SIG-M5 (cell line): ENCODE data around the gene LMNA.
A peak's percentile ranks its signal among the peaks of the same experiment; 100 is the strongest.
"Not testable (repeated sequence)": the region's sequence is repeated elsewhere in the genome, so short reads cannot be mapped to it uniquely, and the experiment has no call there.

Source experiments
- DNase-seq: peaks from one replicate; lab custom pipeline; 2025; lab: John Stamatoyannopoulos, UW

LMNA gene

DNA sequence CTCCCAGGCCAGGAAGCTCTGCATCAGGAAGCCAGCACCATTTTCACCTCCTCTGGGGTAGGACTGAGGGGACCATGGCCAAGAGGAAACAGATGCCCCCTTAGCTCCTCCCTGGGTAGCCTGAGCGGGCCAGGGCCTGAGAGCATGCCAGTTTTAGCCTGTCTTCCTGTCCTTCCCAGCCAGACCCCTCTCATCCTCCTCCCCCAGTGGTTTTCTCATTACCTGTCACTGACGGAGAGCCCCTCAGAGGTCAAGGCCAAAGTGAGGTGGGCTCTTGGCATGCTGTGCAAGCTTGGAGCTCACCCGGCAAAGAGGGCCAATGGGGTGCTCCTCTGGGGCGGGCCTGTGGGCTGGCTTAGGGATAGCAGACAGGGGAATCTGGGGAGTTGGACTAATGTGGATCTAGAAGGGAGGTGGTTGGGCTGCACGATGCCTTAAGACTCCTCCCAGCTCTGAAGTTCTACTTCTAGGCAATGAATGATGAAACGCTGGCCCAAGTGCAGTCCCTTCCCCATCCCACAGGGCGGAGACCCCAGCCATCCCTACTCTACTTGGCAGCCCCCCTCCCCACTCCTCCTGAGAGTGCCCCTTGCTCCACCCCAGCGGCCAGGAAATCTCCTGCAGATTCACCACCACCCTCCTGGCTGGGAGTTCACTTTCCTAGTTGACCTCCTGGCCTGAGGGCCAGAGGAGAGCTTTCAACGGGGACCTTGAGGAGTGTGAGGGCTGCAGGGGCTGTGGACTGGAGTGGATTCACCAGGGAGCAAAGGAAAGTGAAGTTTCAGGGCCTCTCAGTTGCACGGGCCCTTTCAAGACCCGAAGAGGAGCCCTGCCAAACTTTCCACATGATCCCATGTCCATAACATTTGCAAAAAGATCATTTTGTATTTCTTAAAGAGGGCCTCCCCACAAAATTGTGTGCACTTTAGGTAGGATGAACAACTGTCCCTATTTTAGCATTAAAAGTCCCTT is 9.4 kb upstream of the LMNA start:
- no peak for DNase-seq

DNA sequence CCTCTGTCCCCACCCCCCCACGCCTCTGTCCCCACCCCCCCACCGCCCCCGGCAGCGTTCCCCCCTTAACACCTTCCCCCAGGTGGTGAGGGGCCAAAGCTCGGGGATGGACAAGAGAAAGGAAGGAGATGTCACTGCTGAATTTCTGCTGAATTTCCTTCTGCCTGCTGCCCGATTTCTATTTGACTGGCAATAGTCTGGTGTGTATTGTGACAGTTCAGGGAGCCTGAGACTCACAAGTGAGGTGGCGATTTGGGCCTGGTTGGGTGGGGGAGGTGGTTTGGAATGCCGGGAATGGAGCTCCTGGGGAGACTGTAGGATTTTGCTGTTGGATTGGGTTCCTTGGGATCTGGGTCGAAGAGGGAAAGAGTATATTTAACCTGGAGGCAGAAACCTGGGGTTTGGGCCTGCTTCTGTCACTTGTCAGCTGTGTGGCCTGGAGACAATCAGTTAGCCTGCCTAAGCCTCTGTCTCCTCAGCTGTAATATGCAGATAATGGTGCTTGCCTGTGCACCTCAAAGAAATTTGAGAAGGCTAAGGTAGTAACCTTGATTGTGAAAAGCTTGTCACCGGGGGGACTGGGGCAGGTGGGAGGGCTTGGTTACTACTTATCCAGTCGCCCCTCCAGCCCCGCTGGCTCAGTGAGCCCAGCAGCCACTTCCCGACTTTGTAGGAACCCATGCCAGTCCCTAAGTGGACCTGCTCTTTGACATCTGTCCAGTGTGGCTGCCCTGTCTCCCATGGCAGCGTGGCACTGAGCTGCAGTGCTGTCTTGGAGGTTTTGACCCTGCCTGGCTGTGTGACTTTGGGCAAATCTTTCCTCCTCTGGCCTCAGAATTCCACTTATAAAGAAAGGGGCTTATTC is 7.7 kb upstream of the LMNA start:
- no peak for DNase-seq

DNA sequence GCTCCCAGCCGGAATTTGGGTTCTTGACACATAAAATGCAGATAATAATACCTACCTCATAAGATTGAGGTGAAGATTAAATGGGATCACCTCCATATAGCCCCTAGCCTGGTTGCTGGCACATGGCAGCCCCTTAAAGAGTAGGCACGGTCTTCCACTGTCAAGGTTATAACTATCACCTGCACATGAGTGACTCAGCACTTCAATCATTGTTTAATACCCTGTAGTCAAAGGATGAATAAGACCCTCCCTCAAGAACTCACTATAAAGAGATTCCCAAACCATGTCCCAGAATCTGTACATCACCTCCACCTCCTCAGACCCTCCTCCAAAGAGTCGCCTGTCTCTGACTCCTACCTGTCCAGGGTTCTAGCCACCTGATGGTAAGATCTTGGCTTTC is 6.5 kb upstream of the LMNA start:
- DNase-seq = no peak

DNA sequence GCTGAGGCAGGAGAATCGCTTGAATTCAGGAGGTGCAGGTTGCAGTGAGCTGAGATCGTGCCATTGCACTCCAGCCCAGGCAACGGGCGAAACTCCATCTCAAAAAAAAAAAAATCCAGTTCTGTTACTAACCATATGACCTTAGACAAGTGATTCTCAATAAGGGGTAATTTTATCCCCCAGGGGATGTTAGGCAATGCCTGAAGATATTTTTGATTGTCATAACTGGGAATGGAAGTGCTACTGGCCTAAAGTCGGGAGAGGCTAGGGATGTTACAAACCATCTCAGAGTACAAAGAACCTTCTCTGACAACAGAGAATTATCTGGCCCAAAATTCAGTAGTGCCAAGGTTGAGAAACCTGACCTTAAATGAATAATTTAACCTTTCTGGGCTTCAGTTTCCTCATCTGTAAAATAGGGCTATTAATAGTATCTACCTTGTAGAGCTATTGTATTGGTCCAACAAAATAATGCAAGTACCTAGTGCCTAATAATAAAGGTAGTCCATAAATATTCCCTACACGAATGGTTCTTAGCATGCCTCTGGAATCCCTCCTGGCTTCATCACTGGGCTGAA is 5.8 kb upstream of the LMNA start:
- DNase-seq = no peak

DNA sequence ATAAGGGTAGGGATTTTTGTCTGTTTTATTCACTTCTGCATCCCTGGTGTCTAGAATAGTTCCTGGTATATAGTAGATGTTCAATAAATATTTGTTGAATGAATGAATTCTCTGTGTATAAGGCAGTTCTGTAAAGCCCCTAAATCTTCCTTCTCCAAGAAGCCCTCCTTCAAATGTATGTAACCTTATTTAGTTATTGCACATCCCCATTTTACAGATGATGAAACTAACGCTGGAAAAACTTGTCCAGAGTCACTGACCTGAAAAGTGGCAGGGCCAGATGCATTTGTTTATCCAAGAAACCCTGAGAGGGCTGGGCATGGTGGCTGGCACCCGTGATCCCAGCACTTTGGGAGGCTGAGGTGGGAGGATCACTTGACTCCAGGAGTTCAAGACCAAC is 4.3 kb upstream of the LMNA start:
- no peak for DNase-seq

DNA sequence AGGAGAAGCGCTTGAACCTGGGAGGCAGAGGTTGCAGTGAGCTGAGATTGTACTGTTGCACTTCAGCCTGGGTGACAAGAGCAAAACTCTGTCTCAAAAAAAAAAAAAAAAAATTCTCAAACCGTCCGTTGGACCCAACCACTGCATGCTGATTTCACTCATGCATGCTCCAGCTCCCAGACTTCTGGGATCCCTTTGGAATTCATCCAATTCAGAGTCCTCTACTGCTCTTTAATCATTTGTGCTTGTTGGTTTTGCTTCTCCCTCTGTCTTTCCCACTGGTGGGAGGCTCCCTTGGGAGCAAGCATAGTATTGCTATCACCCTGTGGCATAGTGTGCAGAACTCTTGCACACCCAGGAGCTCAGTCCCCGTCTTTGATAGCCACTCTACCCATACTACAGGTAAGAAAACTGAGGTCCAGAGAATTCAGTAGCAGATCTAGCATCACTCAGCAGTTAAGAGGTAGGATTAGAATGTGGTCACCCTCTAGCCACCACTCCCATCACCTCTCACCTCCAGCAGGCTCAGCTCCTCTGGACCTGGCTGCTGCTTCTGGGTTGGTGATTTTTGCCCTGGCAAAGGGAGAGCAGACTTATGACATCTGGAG is 3.1 kb upstream of the LMNA start:
- DNase-seq = no peak

DNA sequence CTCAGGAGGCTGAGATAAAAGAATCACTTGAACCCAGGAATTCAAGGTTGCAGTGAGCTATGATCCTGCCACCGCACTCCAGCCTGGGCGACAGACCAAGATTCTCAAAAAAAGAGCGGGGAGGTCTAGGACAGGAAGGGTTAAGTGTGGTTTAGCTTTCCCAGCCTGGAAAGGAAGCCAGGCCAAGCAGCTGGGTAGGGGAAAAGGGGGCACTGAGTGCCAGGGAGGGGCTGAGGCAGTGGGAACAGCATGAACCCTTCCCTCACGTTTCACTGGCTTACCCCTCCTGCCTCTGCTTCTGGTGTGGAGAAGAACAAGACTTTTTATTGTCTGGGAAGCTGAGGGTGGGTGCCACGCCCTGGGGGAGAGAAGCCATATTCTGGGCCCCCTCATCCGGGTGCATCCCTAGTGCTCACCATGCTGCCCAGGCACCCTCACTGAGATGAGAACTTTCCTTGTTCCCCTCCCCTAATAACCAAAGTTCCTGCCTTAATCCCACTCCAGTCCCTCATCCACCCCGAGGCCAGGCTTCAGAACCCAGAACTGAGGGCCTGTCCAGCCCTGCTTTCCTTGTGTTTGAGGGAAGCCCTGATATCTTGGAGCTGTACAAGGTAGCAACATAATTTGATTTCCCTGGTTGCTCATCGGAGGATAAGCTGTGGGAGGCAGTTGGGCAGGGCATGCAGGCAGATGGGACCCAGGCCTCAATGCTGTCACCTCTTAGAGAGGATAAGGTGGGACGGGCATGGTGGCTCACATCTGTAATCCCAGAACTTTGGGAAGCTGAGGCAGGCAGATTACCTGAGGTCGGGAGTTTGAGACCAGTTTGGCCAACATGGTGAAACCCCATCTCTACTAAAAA is 2.0 kb upstream of the LMNA start:
- DNase-seq = no peak

DNA sequence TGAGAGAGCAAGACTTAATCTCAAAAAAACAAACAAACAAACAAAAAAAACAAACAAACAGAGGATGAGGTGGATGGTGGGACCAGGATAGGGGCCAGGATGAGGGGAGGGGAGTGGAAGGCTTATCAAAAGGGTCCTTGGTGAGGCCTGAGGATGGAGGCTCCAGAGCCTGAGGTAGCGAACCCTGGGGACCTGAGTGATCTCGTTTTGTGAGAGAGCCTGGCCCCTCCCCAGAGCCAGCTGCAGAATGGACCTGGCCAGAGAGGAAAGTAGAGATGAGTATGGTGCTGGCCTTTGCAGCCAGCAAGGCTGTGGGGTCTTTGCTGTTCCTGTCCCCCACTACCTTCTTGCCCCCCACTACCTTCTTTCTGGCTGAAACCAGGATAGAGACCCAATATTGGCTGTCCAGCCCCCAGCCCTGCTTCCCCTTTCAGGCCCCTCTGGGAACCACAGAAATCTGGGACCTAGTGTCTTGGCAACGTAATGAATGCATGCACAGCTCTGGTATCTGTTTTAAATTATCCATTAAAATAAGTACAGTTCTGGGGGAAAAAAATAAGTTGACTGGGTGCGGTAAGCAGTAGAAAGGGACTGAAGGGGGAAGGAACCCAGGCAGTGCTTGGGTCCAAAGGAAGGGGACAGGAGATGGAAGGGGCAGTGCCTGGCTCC is 1.1 kb upstream of the LMNA start:
- DNase-seq = no peak

DNA sequence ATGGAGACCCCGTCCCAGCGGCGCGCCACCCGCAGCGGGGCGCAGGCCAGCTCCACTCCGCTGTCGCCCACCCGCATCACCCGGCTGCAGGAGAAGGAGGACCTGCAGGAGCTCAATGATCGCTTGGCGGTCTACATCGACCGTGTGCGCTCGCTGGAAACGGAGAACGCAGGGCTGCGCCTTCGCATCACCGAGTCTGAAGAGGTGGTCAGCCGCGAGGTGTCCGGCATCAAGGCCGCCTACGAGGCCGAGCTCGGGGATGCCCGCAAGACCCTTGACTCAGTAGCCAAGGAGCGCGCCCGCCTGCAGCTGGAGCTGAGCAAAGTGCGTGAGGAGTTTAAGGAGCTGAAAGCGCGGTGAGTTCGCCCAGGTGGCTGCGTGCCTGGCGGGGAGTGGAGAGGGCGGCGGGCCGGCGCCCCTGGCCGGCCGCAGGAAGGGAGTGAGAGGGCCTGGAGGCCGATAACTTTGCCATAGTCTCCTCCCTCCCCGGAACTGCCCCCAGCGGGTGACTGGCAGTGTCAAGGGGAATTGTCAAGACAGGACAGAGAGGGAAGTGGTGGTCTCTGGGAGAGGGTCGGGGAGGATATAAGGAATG is 505 bp downstream of the LMNA start:
- DNase-seq = no peak

DNA sequence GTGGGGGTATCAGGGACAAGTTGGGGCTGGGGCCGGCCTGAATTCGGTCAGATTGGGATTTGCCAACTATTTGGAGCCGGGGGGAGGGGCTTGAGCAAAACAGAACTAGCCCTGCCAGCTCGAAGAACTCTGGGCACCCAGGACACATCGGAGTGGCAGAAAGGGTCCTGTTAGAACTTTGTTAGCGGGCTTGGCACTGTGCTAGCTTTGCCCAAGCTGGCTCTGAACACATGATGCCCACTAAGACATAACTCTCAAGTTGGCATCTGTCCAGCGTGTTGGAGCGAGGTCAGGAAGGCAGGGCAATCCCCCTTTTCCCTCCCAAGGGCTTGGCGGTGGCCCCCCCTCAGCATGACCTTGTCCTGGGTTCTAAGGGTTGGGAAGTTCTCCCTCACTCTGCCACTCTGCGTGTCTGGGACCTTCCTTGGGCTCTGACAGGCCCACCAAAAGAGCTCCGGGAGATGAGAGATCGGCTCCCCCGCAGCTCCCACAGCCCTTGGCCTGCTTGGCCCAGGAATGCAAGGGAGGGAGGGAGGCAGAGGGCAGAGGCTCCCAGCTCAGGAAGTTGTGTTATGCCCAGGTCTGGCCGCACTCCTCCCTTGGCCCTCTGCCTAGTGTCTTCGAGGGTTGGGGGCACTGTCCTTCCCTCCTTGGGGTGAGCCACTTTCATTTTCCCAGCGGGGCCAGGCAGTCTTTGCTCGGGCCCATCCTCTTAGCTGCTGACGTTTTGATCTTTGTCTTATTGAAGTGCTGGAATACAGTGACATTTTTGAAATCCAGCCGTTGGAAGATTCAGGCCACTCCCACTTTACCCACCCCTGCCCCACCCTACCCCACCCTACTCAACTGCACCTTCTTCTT is 1.2 kb downstream of the LMNA start:
- DNase-seq = no peak

DNA sequence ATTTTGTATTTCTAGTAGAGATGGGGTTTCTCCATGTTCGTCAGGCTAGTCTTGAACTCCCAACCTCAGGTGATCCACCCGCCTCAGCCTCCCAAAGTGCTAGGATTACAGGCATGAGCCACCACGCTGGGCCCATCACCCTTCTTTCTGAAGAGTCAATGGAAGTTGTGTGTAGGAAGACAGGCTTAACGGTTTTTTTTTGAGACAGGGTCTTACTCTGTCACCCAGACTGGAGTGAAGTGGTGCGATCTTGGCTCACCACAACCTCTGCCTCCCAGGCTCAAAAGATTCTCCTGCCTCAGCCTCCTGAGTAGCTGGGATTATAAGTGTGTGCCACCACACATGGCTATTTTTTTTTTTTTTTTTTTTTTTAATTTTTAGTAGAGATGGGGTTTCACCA is 2.2 kb downstream of the LMNA start:
- not testable (repeated sequence) for DNase-seq

DNA sequence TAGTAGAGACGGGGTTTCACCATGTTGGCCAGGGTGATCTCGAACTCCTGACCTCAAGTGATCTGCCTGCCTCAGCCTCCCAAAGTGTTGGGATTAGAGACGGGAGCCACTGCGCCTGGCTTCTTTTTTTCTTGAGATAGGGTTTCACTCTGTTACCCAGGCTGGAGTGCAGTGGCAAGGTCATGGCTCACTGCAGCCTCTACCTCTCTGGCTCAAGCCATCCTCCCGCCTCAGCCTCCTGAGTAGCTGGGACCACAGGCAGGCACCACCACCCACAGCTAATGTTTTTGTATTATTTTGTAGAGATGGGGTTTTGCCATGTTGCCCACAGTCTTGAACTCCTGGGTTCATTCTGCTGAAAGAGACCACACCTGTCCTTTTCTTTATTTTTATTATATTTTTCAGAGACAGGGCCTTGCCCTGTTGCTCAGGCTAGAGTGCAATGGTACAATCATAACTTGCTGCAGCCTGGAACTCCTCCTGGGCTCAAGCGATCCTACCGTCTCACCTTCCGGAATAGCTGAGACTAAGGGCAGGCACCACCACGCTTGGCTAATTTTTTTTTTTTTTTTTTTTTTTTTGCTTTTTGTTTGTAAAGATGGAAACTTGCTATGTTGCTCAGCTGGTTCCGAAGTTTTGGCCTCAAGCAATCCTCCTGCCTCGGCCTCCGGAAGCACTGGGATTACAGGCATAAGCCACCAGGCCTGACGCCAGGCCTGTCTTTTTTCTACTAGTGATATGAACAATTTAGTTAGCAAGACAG is 3.1 kb downstream of the LMNA start:
- DNase-seq = no peak

DNA sequence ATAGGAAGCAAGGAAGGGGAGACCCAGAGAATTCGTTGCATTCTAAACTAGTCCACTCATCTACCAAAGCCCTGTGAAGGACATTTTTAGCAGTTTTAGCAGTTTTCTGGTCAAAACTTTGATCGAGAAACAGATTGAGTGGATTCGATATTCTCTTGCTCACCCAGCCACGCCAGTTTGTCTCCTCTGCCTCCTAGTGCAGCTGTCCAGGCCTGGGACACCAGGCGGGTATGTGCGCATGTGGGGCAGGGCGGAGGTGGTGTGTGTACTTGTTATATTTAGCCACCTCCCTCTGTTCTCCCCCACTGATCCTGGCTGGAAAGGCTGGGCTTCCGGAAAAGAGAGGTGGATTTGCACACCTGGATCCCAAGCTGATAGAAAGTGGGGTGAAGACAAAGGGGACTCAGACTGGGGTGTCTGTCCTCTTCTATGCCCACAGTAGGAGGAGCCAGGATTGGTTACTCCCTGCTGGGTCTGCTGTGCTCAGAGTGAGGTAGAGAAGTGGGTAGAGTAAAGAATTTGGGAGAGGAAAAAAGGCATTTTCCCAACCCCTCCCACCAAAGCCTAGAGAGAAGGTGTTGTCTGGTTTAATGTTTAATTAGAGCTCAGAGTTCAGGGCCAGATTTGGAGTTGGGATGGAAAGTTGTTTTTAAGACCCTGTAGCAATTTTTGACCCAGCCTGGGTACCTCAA is 3.8 kb downstream of the LMNA start:
- DNase-seq = no peak

DNA sequence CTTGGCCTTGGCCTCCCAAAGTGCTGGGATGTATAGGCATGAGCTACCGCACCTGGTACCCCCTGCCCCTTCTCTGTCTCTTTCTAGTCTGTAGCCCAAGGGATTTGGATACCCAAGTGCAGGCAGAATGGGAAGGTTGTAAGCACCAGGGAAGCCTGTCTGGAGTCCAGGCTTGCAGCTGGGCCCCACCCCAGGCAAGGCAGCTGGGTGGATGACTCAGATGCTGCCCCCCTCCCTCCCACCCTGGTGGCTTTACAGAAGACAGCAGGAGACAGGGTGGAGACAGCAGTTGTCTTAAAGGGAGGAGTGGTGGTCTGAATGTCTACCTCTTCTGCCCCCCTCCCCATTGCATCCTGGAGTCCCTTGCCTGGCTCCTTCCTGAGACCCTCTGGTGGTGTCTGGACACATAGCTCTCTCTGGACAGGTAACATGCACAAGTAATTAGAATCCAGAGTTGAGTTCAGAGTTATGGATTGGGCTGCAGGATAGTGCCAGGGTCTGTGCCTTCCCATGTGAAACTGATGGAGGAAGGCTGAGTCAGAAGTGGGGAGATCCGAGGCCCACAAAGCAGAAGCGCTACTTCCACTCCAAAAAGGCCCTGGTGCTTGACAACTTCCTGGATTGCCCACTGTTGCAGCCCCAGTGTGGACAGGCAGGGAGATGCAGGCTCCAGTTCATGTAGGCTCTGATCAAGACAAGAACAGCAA is 5.1 kb downstream of the LMNA start:
- peak; percentile 85 for DNase-seq

DNA sequence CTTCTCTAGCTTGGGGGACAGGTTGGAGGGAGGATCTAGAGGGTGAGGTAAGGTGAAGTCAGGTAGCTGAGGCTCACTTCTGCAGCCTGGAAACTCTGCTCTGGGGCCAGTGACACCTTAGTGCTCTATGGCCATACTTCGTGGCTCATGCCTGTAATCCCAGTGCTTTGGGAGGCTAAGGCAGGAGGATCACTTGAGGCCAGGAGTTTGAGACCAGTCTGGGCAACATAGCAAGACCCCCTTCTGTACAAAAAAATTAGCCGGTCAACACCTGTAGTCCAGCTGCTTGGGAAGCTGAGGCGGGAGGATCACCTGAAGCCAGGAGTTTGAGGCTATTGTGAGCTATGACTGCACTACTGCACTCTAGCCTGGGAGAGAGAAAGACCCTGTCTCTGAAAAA is 5.8 kb downstream of the LMNA start:
- DNase-seq = no peak

DNA sequence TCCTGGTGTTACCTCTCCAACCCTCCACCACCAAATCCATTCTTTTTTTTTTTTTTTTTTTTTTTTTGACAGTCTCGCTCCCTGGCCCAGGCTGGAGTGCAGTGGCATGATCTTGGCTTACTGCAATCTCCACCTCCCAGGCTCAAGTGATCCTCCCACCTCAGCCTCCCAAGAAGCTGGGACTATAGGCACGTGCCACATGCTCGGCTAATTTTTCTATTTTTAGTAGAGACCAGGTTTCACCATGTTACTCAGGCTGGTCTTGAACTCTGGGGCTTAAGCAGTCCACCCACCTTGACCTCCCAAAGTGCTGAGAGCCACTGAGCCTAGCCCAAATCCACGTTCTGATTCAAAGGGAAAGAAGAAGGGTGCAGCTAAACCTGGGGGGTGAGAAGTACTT is 6.5 kb downstream of the LMNA start:
- DNase-seq = not testable (repeated sequence)

DNA sequence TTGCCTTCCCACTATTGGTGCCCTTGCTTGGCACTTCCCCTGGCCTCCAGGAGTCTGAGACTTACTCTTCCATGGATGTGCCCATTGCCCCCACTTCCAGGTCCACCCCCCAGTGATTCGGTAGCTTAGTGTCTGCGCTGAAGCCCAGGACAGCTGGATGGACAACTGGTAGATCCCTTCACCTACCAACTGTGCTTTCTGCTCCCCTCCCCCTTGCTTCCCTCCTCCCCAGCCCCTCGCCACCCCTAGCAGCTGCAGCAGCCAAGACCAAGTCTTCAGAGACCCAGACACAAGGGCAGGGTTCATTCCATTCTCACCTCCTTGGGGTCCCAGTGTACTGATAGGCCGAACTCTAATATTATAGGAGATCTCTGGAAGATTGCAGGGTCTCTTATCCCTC is 6.9 kb downstream of the LMNA start:
- DNase-seq = no peak
